A549 (cell line): ENCODE results near the gene FAM228A. TPM values are rescaled to one million over a fixed set of nuclear protein-coding genes. Genes with fewer than 3 reads are reported as not detected.
"Not testable (repeated sequence)": the region's sequence is repeated elsewhere in the genome, so short reads cannot be mapped to it uniquely, and the experiment has no call there.

ENCODE experiments used
- ATAC-seq, 2 experiments: fragments of 200-7000 bp in 1 of 2; fragments of >200 bp in 1 of 2; cut with Nextera tagmentation in 1 of 2; cut with Tn5 transposase in 1 of 2; 3 replicates each; pipeline versions ENCODE4 v1.8.0 to v1.9.1; 2018 to 2020; ENCODE audit warnings: mild to moderate bottlenecking in 1 of 2, moderate library complexity in 1 of 2
- CTCF ChIA-PET: fragments of 300-600 bp; sonication (Branson Sonifier 250); formaldehyde crosslinking; extraction: SDS; loops from one replicate; lab custom pipeline; 2021; ENCODE audit warnings: antibody characterized with exemption, inconsistent platforms; lab: Yijun Ruan, JAX
- POLR2A ChIA-PET: fragments of 350-600 bp; formaldehyde crosslinking; extraction: SDS; loops from one replicate; lab custom pipeline; 2021; ENCODE audit warnings: antibody characterized with exemption, inconsistent platforms; lab: Yijun Ruan, JAX
- DNase-seq, 2 experiments: peaks; one replicate each; pipeline versions ENCODE4 v3.0.0 to v3.0.0-alpha.2; 2011 to 2016; ENCODE audit warnings: low read depth in 1 of 2, low spot score in 1 of 2
- FAIRE-seq: peaks from 2 replicates; lab custom pipeline; 2011; peaks lifted over from hg19 to GRCh38; lab: Jason Lieb, UNC
- H3K27ac ChIP-seq, 2 experiments: fragments of >200 bp; sonication (Bioruptor Twin); formaldehyde crosslinking; 3 replicates each; pipeline ENCODE4 v1.5.1; 2016 to 2017
- H3K4me1 ChIP-seq: fragments of >200 bp; sonication (Bioruptor Twin); formaldehyde crosslinking; 3 replicates; pipeline ENCODE4 v1.6.1; 2016
- H3K4me2 ChIP-seq: fragments of >200 bp; sonication (Bioruptor Twin); formaldehyde crosslinking; 3 replicates; pipeline ENCODE4 v1.6.1; 2016
- H3K4me3 ChIP-seq: fragments of >200 bp; sonication (Bioruptor Twin); formaldehyde crosslinking; 3 replicates; pipeline ENCODE4 v1.5.1; 2016
- H3K9me3 ChIP-seq: fragments of >200 bp; sonication (Bioruptor Twin); formaldehyde crosslinking; 3 replicates; pipeline ENCODE4 v1.6.1; 2016
- CBX2 ChIP-seq: fragments of 200-600 bp; sonication (generic); IDR thresholded peaks from 2 replicates; pipeline ENCODE4 v1.6.1; 2016; ENCODE audit warnings: low read depth, mild to moderate bottlenecking, borderline replicate concordance
- E2F6 ChIP-seq: IDR thresholded peaks from 2 replicates; pipeline ENCODE4 v1.6.1; 2012; ENCODE audit warnings: low read depth, borderline replicate concordance
- EHMT2 ChIP-seq: fragments of 200-600 bp; sonication (generic); IDR thresholded peaks from 2 replicates; pipeline ENCODE4 v1.6.1; 2016; ENCODE audit warnings: antibody characterized with exemption, low read depth, mild to moderate bottlenecking, moderate library complexity
- ESRRA ChIP-seq: fragments of 150-350 bp; IDR thresholded peaks from 2 replicates; pipeline ENCODE4 v1.6.1; 2014; ENCODE audit warnings: mild to moderate bottlenecking, low read length, borderline replicate concordance
- GATA3 ChIP-seq: IDR thresholded peaks from 2 replicates; pipeline ENCODE4 v1.6.1; 2012; ENCODE audit warnings: borderline replicate concordance
- HOXB13 ChIP-seq: fragments of 250-450 bp; sonication (Bioruptor Pico); IDR thresholded peaks from 2 replicates; pipeline ENCODE4 v1.5.0; 2020; ENCODE audit warnings: low read depth, mild to moderate bottlenecking, moderate library complexity
- HOXB5 ChIP-seq: fragments of 250-450 bp; sonication (Bioruptor Pico); IDR thresholded peaks from 2 replicates; pipeline ENCODE4 v1.5.0; 2020; ENCODE audit warnings: mild to moderate bottlenecking, moderate library complexity
- KDM1A ChIP-seq: fragments of 200-600 bp; sonication (generic); IDR thresholded peaks from 2 replicates; pipeline ENCODE4 v1.6.1; 2016; ENCODE audit warnings: low read depth, mild to moderate bottlenecking
- PBX3 ChIP-seq: IDR thresholded peaks from 2 replicates; pipeline ENCODE4 v1.6.1; 2012
- RAD21 ChIP-seq, 2 experiments: fragments of >200 bp in 1 of 2; sonication (Bioruptor Twin) in 1 of 2; formaldehyde crosslinking in 1 of 2; IDR thresholded peaks in 1 of 2; conservative IDR thresholded peaks in 1 of 2; 2 replicates in 1 of 2; 3 replicates in 1 of 2; pipeline ENCODE4 v1.6.1; 2012 to 2018; ENCODE audit warnings: inconsistent platforms in 1 of 2
- RCOR1 ChIP-seq: fragments of 150-350 bp; IDR thresholded peaks from 2 replicates; pipeline ENCODE4 v1.6.1; 2014; ENCODE audit warnings: antibody characterized with exemption, low read length, low read depth
- REST ChIP-seq: fragments of 200-600 bp; sonication (generic); IDR thresholded peaks from 2 replicates; pipeline ENCODE4 v1.6.1; 2016; ENCODE audit warnings: antibody characterized with exemption, mild to moderate bottlenecking, moderate library complexity
- SMC3 ChIP-seq: fragments of >200 bp; sonication (Bioruptor Twin); formaldehyde crosslinking; IDR thresholded peaks from 3 replicates; pipeline ENCODE4 v1.6.1; 2018; ENCODE audit warnings: inconsistent platforms
- SREBF2 ChIP-seq: fragments of 450-650 bp; IDR thresholded peaks from 2 replicates; pipeline ENCODE4 v1.6.1; 2014; ENCODE audit warnings: mild to moderate bottlenecking, moderate library complexity
- TFCP2L1 ChIP-seq: fragments of 250-450 bp; sonication (Bioruptor Pico); IDR thresholded peaks from 2 replicates; pipeline ENCODE4 v1.5.0; 2021; ENCODE audit warnings: mild to moderate bottlenecking
- TP53 ChIP-seq: fragments of 250-450 bp; sonication (Bioruptor Pico); IDR thresholded peaks from 2 replicates; pipeline ENCODE4 v1.5.0; 2021; ENCODE audit warnings: mild to moderate bottlenecking, moderate library complexity
- ZC3H11A ChIP-seq: fragments of 450-650 bp; IDR thresholded peaks from 2 replicates; pipeline ENCODE4 v1.6.1; 2014; ENCODE audit warnings: antibody characterized with exemption, mild to moderate bottlenecking
- ZNF302 ChIP-seq: fragments of 250-450 bp; sonication (Bioruptor Pico); IDR thresholded peaks from 2 replicates; pipeline ENCODE4 v1.9.0; 2021; ENCODE audit warnings: inconsistent platforms, mild to moderate bottlenecking, moderate library complexity
- WGBS: methylation state at CpG from one replicate; pipeline ENCODE4 v1.1.6; 2017; ENCODE audit errors: missing lambda C conversion rate; 5-methylcytosine and 5-hydroxymethylcytosine counted together
- polyA plus RNA-seq, 4 experiments: library from polyadenylated mRNA; depleted of rRNA in 3 of 4; stranded (reverse); fragments of >200 nt; fragmentation: RNase III in 1 of 4; extraction: RNeasy Plus Mini Kit Qiagen cat#74134 plus additional on column Dnase treatment in 1 of 4; gene quantifications; 2 replicates in 3 of 4; 3 replicates in 1 of 4; pipeline ENCODE4 v1.2.3, GENCODE V29; 2011 to 2017

FAM228A gene
- polyA plus RNA-seq, 2 of the 4 experiments (the other 2 are of a cell fraction): 0.13 TPM; not detected in 1

GRCh38 chr2:24125956-24126355, 48.9 kb upstream of the FAM228A start (continued):
- no peak for TF ChIP-seq ZC3H11A

- ChIA-PET POLR2A (no interaction called here), CTCF (interaction anchor here (0.7 to 1.2 kb wide), 2 partner anchors 48 to 781 kb away, joined by 3 read pairs; partner anchors contain the start of gene TP53I3)
- FAIRE-seq (no peak), ATAC-seq (no peak), DNase-seq (no peak)
- H3K4me2 ChIP-seq: no peak overlapping the region
- no peak for TF ChIP-seq ZNF302
- no peak for TF ChIP-seq RAD21 (conservative IDR thresholded peaks at IDR 0.05 in 1 of 2, IDR thresholded peaks at IDR 0.05 in 1 of 2)
- no peak for TF ChIP-seq HOXB13 (CRISPR knock-in tag)
- TF ChIP-seq TFCP2L1 (CRISPR knock-in tag): no peak
- TF ChIP-seq HOXB5 (CRISPR knock-in tag): no peak
- TF ChIP-seq KDM1A: no peak
- TF ChIP-seq SMC3: no peak
- TF ChIP-seq REST: no peak
- no peak for TF ChIP-seq CBX2
- TF ChIP-seq TP53 (CRISPR knock-in tag): no peak
- no peak for TF ChIP-seq E2F6
- no peak for TF ChIP-seq EHMT2
- TF ChIP-seq SREBF2: no peak
- no peak for TF ChIP-seq PBX3
- TF ChIP-seq GATA3: no peak
- no peak for TF ChIP-seq RCOR1
- no peak for TF ChIP-seq ESRRA
- no peaks in the 10 kb centered on the region for H3K4me1 ChIP-seq
- H3K9me3 ChIP-seq: peaks cover 9% of the 10 kb centered on the region; the same call in 1 of the 3 replicates
- no peak overlapping the region for H3K27ac ChIP-seq
- no peak overlapping the region for H3K4me3 ChIP-seq
- 80% methylated on average over 3 of the region's 3 CpGs for WGBS
Observed at GRCh38 chr2:24132543-24132942, 42.3 kb upstream of the FAM228A start.

GRCh38 chr2:24140305-24140704, 34.5 kb upstream of the FAM228A start:
- H3K4me2 ChIP-seq, FAIRE-seq, POLR2A ChIA-PET, ATAC-seq, H3K27ac ChIP-seq, DNase-seq, H3K4me3 ChIP-seq, H3K9me3 ChIP-seq, H3K4me1 ChIP-seq: not testable (repeated sequence)
- CTCF ChIA-PET: interaction anchor here (0.6 to 1.6 kb wide), 3 partner anchors 16 to 591 kb away, joined by 3 to 5 read pairs (median 4); no protein-coding TSS in a partner anchor
- WGBS: 92% methylated on average over 5 of the region's 5 CpGs
